NCI-H2107 treated with DMSO at 0.1 percent for 48 hours (cell line): Measurements from ENCODE around the gene DYNC1I1.

ENCODE experiments used
- DNase-seq: peaks from one replicate; lab custom pipeline; 2025; ENCODE audit not compliant: unreplicated experiment; lab: John Stamatoyannopoulos, UW

DYNC1I1 gene

GRCh38 chr7:96074871-96075270 lies 302.5 kb downstream of the DYNC1I1 start:
- no peak for DNase-seq

GRCh38 chr7:96075510-96076349 lies 303.4 kb downstream of the DYNC1I1 start:
- DNase-seq = peak; percentile 61

- no peak for DNase-seq
Measured at GRCh38 chr7:96076350-96076707, 304.0 kb downstream of the DYNC1I1 start.

- DNase-seq = no peak
Measured at GRCh38 chr7:96080027-96080426, 307.7 kb downstream of the DYNC1I1 start.

- DNase-seq = no peak
Measured at GRCh38 chr7:96084881-96085553, 312.7 kb downstream of the DYNC1I1 start.

GRCh38 chr7:96085953-96086352 lies 313.6 kb downstream of the DYNC1I1 start:
- no peak for DNase-seq

GRCh38 chr7:96088579-96088978 lies 316.2 kb downstream of the DYNC1I1 start:
- no peak for DNase-seq

- DNase-seq = no peak
Measured at GRCh38 chr7:96089511-96089910, 317.2 kb downstream of the DYNC1I1 start.

GRCh38 chr7:96090756-96091155 lies 318.4 kb downstream of the DYNC1I1 start:
- peak; percentile 50 for DNase-seq

- no peak for DNase-seq
Measured at GRCh38 chr7:96093435-96093834, 321.1 kb downstream of the DYNC1I1 start.

GRCh38 chr7:96097835-96098234 lies 325.5 kb downstream of the DYNC1I1 start:
- DNase-seq = no peak

- DNase-seq = no peak
Measured at GRCh38 chr7:96100737-96101136, 328.4 kb downstream of the DYNC1I1 start.

GRCh38 chr7:96102096-96102811 lies 329.9 kb downstream of the DYNC1I1 start:
- no peak for DNase-seq

- no peak for DNase-seq
Measured at GRCh38 chr7:96104984-96105383, 332.6 kb downstream of the DYNC1I1 start.

- DNase-seq = no peak
Measured at GRCh38 chr7:96111405-96111804, 339.1 kb downstream of the DYNC1I1 start.

GRCh38 chr7:96114190-96114589 lies 341.8 kb downstream of the DYNC1I1 start:
- no peak for DNase-seq

- DNase-seq = no peak
Measured at GRCh38 chr7:96116173-96116572, 343.8 kb downstream of the DYNC1I1 start.

GRCh38 chr7:96118449-96119001 lies 346.2 kb downstream of the DYNC1I1 start:
- DNase-seq = no peak

GRCh38 chr7:96120445-96121225 lies 348.3 kb downstream of the DYNC1I1 start:
- no peak for DNase-seq

GRCh38 chr7:96121752-96122151 lies 349.4 kb downstream of the DYNC1I1 start:
- DNase-seq = no peak

- DNase-seq = no peak
Measured at GRCh38 chr7:96122746-96123145, 350.4 kb downstream of the DYNC1I1 start.
